Measurements from ENCODE around the gene ACTL6B.

The ACTL6B gene

DNA sequence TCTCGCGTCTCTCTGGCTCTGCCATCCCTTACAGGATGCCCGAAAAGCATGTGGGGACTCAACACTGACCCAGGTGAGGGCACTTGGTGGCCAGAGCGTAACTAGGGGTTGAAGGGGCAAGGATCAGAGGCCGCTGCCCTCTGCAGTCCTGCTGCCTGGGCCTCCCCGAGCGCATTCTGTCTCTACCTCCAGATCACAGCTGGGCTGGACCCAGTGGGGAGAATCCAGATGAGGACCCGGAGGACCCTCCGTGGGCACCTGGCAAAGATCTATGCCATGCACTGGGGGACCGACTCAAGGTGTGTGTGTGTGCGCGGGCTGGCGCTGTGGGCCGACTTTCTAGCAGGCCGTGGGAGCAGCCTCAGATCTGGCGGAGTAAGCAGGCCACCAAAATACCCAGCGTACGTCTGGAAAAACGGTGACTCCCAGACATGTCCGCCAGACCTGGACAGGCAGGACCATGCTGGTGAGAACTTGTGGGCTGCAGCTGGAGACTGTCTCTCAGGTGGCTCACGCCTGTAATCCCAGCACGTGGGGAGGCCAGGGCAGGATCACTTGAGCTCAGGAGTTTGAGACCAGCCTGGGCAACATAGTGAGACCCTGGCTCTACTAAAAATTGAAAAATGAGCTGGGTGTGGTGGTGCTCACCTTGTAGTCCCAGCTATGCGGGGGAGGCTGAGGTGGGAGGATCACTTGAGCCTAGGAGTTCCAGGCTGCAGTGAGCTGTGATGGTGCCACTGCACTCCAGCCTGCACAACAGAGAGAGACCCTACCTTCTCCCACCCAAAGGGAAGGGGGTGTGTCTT lies 20.5 kb upstream of the ACTL6B start:
- no peak overlapping the region for H3K14ac ChIP-seq (ENCODE audit: low read length)
- no CpG with 5 or more reads among the region's 23 CpGs for WGBS (ENCODE audit: extremely low coverage, insufficient coverage, insufficient read length)
- peaks cover 0 to 4% of the 10 kb centered on the region in 2 experiments for H3K4me1 ChIP-seq (ENCODE audit: control insufficient read depth in 1 of 2, insufficient read depth in 2 of 2, low read length in 2 of 2)

DNA sequence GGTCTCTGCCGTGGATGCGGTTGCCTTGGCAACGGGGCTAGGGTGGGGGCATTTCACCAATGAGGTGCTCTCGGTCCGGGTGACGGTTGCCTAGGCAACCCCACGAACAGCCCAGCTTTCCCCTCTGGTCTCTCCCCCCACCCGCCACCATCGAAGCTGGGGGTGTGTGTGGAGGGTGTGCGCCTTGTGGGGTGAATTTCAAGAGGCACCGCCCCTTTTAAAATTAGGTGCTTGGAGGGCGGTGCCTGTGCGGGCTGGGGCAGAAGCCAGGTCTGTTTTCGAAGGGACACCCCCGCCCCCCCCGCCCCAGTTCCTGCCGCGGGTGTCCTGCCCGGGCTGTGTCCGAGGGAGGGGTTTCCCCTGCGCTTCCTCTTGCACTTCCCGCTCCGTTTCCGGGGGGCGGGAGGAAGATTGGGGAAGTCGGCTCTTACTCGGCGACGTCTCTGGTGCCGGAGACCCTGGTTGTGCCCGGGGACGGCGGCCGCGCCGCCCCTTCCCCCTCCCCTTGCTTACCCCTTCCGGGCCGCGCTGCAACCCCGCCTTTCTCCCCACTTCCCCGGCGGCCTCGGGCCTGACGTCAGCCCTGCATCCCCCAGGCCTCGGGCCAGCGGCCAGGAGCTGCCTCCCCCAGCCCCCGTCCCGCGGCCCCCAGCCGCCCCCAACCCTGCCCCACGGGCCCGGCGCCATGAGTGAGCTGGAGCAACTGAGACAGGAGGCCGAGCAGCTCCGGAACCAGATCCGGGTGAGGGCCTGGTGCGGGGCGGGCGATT lies 19.5 kb upstream of the ACTL6B start:
- peaks cover 0 to 4% of the 10 kb centered on the region in 2 experiments for H3K4me1 ChIP-seq (ENCODE audit: control insufficient read depth in 1 of 2, insufficient read depth in 2 of 2, low read length in 2 of 2)
- H3K27me3 ChIP-seq (ENCODE audit: insufficient read depth, low read length), result no peaks in the 10 kb centered on the region
- peaks cover 17% of the 10 kb centered on the region for H3K79me1 ChIP-seq (ENCODE audit: low read length)
- peaks cover 43 to 44% of the 10 kb centered on the region in 2 experiments for H3K36me3 ChIP-seq (ENCODE audit: control insufficient read depth in 1 of 2, insufficient read depth in 2 of 2, low read length in 2 of 2)
- H3K9me3 ChIP-seq (ENCODE audit: insufficient read depth, low read depth, low read length), result no peaks in the 10 kb centered on the region
- peak overlapping the region; percentile 40 for H4K12ac ChIP-seq (ENCODE audit: low read depth, low read length)
- H3K4me2 ChIP-seq (ENCODE audit: low read length), result peak overlapping the region; percentile 94
- H3K18ac ChIP-seq (ENCODE audit: low read length), result peak overlapping the region; percentile 35
- DNase-seq, result peak in 1 of 2 donors; percentile 30
- H2AFZ ChIP-seq (ENCODE audit: insufficient read depth, low read length, poor library complexity), result no peak overlapping the region
- H4K91ac ChIP-seq (ENCODE audit: low read depth, low read length), result no peak overlapping the region
- H2BK120ac ChIP-seq (ENCODE audit: insufficient read depth, low read length, poor library complexity), result no peak overlapping the region
- no peak overlapping the region for H2BK12ac ChIP-seq (ENCODE audit: low read length)
- no peak overlapping the region for H3K14ac ChIP-seq (ENCODE audit: low read length)
- no CpG with 5 or more reads among the region's 59 CpGs for WGBS (ENCODE audit: extremely low coverage, insufficient coverage, insufficient read length)
- H3K79me2 ChIP-seq (ENCODE audit: control insufficient read depth, insufficient read depth, low read length, poor library complexity), result peaks cover 20% of the 10 kb centered on the region
- peak overlapping the region; percentile 68 for H3K9ac ChIP-seq (ENCODE audit: low read length)
- H3K23ac ChIP-seq (ENCODE audit: low read length), result no peak overlapping the region
- H3K27ac ChIP-seq (ENCODE audit: low read depth, low read length), result no peak overlapping the region
- H3K4me3 ChIP-seq (ENCODE audit: low read depth, low read length), result peak overlapping the region; percentile 97
- peak overlapping the region; percentile 66 for H2AK5ac ChIP-seq (ENCODE audit: low read length)
- H4K8ac ChIP-seq (ENCODE audit: low read depth, low read length), result peak overlapping the region; percentile 50
- H3K4ac ChIP-seq (ENCODE audit: low read depth, low read length), result peak overlapping the region; percentile 25
- H2BK5ac ChIP-seq (ENCODE audit: low read depth, low read length, poor library complexity), result no peak overlapping the region

More for the DNA sequence above, 20.5 kb upstream of the ACTL6B start:
- Histone ChIP-seq H4K91ac (ENCODE audit: low read depth, low read length) (no peak overlapping the region), H3K9me3 (ENCODE audit: insufficient read depth, low read depth, low read length) (no peaks in the 10 kb centered on the region), H3K79me1 (ENCODE audit: low read length) (peaks cover 17% of the 10 kb centered on the region), H3K9ac (ENCODE audit: low read length) (peak overlapping the region; percentile 41), H2BK12ac (ENCODE audit: low read length) (no peak overlapping the region), H3K23ac (ENCODE audit: low read length) (no peak overlapping the region), H4K12ac (ENCODE audit: low read depth, low read length) (no peak overlapping the region), H3K18ac (ENCODE audit: low read length) (no peak overlapping the region), H3K36me3 (ENCODE audit: control insufficient read depth in 1 of 2, insufficient read depth in 2 of 2, low read length in 2 of 2) (peaks cover 50 to 51% of the 10 kb centered on the region in 2 experiments), H3K4me3 (ENCODE audit: low read depth, low read length) (no peak overlapping the region), H3K4me2 (ENCODE audit: low read length) (peak overlapping the region; percentile 26), H3K27me3 (ENCODE audit: insufficient read depth, low read length) (no peaks in the 10 kb centered on the region), H3K27ac (ENCODE audit: low read depth, low read length) (no peak overlapping the region), H3K4ac (ENCODE audit: low read depth, low read length) (no peak overlapping the region), H2AFZ (ENCODE audit: insufficient read depth, low read length, poor library complexity) (no peak overlapping the region), H4K8ac (ENCODE audit: low read depth, low read length) (no peak overlapping the region), H3K79me2 (ENCODE audit: control insufficient read depth, insufficient read depth, low read length, poor library complexity) (peaks cover 20% of the 10 kb centered on the region), H2AK5ac (ENCODE audit: low read length) (no peak overlapping the region), H2BK5ac (ENCODE audit: low read depth, low read length, poor library complexity) (no peak overlapping the region), H2BK120ac (ENCODE audit: insufficient read depth, low read length, poor library complexity) (no peak overlapping the region)
- DNase-seq, result no peak

DNA sequence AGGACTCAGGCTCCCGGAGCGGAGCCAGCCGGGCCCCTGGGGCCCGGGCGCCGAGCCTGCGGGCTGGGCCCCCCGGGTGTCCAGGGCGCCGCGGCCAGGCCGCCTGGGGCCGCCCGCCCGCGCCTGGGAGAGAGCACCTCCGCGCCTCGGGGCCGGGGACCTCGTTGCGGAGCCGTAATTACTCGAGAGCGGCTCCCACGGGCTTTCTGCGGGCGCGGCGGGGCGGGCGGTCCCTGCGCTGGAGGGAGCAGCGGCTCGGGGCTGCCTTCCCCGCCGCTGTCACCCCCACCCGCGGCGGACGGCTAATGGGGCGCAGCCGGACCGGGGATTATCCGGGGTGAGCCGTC lies 18.8 kb upstream of the ACTL6B start:
- Histone ChIP-seq H3K14ac (ENCODE audit: low read length) (peak overlapping the region; percentile 99), H2BK120ac (ENCODE audit: insufficient read depth, low read length, poor library complexity) (no peak overlapping the region), H3K4me2 (ENCODE audit: low read length) (peak overlapping the region; percentile 94), H3K4me1 (ENCODE audit: control insufficient read depth in 1 of 2, insufficient read depth in 2 of 2, low read length in 2 of 2) (peaks cover 0 to 4% of the 10 kb centered on the region in 2 experiments), H2BK5ac (ENCODE audit: low read depth, low read length, poor library complexity) (no peak overlapping the region), H4K91ac (ENCODE audit: low read depth, low read length) (peak overlapping the region; percentile 95), H3K23ac (ENCODE audit: low read length) (no peak overlapping the region), H4K8ac (ENCODE audit: low read depth, low read length) (no peak overlapping the region), H3K79me1 (ENCODE audit: low read length) (peaks cover 17% of the 10 kb centered on the region), H2AFZ (ENCODE audit: insufficient read depth, low read length, poor library complexity) (no peak overlapping the region), H3K27me3 (ENCODE audit: insufficient read depth, low read length) (no peaks in the 10 kb centered on the region), H3K4me3 (ENCODE audit: low read depth, low read length) (peak overlapping the region; percentile 97), H4K12ac (ENCODE audit: low read depth, low read length) (no peak overlapping the region), H3K18ac (ENCODE audit: low read length) (no peak overlapping the region), H3K36me3 (ENCODE audit: control insufficient read depth in 1 of 2, insufficient read depth in 2 of 2, low read length in 2 of 2) (peaks cover 36 to 37% of the 10 kb centered on the region in 2 experiments), H3K4ac (ENCODE audit: low read depth, low read length) (peak overlapping the region; percentile 99), H3K79me2 (ENCODE audit: control insufficient read depth, insufficient read depth, low read length, poor library complexity) (peaks cover 20% of the 10 kb centered on the region), H2BK12ac (ENCODE audit: low read length) (no peak overlapping the region), H2AK5ac (ENCODE audit: low read length) (no peak overlapping the region), H3K27ac (ENCODE audit: low read depth, low read length) (peak overlapping the region; percentile 27), H3K9me3 (ENCODE audit: insufficient read depth, low read depth, low read length) (no peaks in the 10 kb centered on the region), H3K9ac (ENCODE audit: low read length) (peak overlapping the region; percentile 93)
- DNase-seq, result peak in 1 of 2 donors; percentile 57
- WGBS (ENCODE audit: extremely low coverage, insufficient coverage, insufficient read length), result no CpG with 5 or more reads among the region's 46 CpGs

- no peaks in the 10 kb centered on the region for H3K9me3 ChIP-seq (ENCODE audit: insufficient read depth, low read depth, low read length)
- H3K18ac ChIP-seq (ENCODE audit: low read length), result peak overlapping the region; percentile 91
- H3K4me2 ChIP-seq (ENCODE audit: low read length), result peak overlapping the region; percentile 94
- WGBS (ENCODE audit: extremely low coverage, insufficient coverage, insufficient read length), result no CpG with 5 or more reads among the region's 43 CpGs
- peaks cover 17% of the 10 kb centered on the region for H3K79me1 ChIP-seq (ENCODE audit: low read length)
- peak overlapping the region; percentile 58 for H4K12ac ChIP-seq (ENCODE audit: low read depth, low read length)
- peak overlapping the region; percentile 23 for H2AFZ ChIP-seq (ENCODE audit: insufficient read depth, low read length, poor library complexity)
- H4K8ac ChIP-seq (ENCODE audit: low read depth, low read length), result peak overlapping the region; percentile 90
- no peaks in the 10 kb centered on the region for H3K27me3 ChIP-seq (ENCODE audit: insufficient read depth, low read length)
- peak overlapping the region; percentile 99 for H3K4ac ChIP-seq (ENCODE audit: low read depth, low read length)
- peaks cover 20% of the 10 kb centered on the region for H3K79me2 ChIP-seq (ENCODE audit: control insufficient read depth, insufficient read depth, low read length, poor library complexity)
- peak overlapping the region; percentile 96 for H2AK5ac ChIP-seq (ENCODE audit: low read length)
- peak overlapping the region; percentile 97 for H3K4me3 ChIP-seq (ENCODE audit: low read depth, low read length)
- peak overlapping the region; percentile 99 for H3K14ac ChIP-seq (ENCODE audit: low read length)
- H3K36me3 ChIP-seq (ENCODE audit: control insufficient read depth in 1 of 2, insufficient read depth in 2 of 2, low read length in 2 of 2), result peaks cover 31 to 33% of the 10 kb centered on the region in 2 experiments
- DNase-seq, result peak in 1 of 2 donors; percentile 20
- peak overlapping the region; percentile 27 for H3K27ac ChIP-seq (ENCODE audit: low read depth, low read length)
- H2BK120ac ChIP-seq (ENCODE audit: insufficient read depth, low read length, poor library complexity), result peak overlapping the region; percentile 84
- H2BK5ac ChIP-seq (ENCODE audit: low read depth, low read length, poor library complexity), result peak overlapping the region; percentile 86
- H3K9ac ChIP-seq (ENCODE audit: low read length), result peak overlapping the region; percentile 93
- no peak overlapping the region for H2BK12ac ChIP-seq (ENCODE audit: low read length)
- no peak overlapping the region for H3K23ac ChIP-seq (ENCODE audit: low read length)
- H3K4me1 ChIP-seq (ENCODE audit: control insufficient read depth in 1 of 2, insufficient read depth in 2 of 2, low read length in 2 of 2), result peaks cover 0 to 4% of the 10 kb centered on the region in 2 experiments
- H4K91ac ChIP-seq (ENCODE audit: low read depth, low read length), result peak overlapping the region; percentile 95
Observed at GRCh38 chr7:100674411-100675104, 18.3 kb upstream of the ACTL6B start.
